ENCODE results near the gene TBX20. TPM values are rescaled to one million over a fixed set of nuclear protein-coding genes. Genes with fewer than 3 reads are reported as not detected.
"Not testable (repeated sequence)": the region's sequence is repeated elsewhere in the genome, so short reads cannot be mapped to it uniquely, and the experiment has no call there.

The TBX20 gene
- total and polyA plus RNA-seq, 12 donors: 3.5 to 186 (median 111) TPM

DNA sequence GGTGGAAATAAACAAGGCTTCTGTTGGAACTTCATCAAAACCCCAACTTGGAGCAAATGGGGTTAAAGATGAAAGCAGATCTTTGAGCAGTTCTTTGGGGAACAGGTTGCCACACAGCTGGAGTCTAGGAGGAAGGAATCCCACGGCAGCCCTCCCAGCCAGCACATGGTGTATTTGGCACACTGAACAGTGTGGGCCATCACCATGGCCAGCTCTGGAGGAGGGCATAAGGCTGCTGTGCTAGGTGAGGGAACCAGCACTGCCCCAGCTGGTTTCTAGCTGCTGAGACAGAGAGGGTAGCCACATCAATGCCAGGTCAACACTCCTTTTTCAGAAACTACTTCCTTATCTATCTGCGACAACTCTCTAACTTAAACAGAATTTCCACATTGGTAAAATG is 33.7 kb downstream of the TBX20 start:
- H3K4me3 ChIP-seq; H3K9me3 ChIP-seq; DNase-seq; H3K27ac ChIP-seq; H3K27me3 ChIP-seq; intact Hi-C loops (cut with DNase I): not testable (repeated sequence)
- Histone ChIP-seq H3K4me1 (peaks cover 0 to 50% (median 14%) of the 10 kb centered on the region in 9 donors), H3K36me3 (peaks cover 0 to 18% (median 0%) of the 10 kb centered on the region in 9 donors)
- peak in 6 of 8 donors; percentile 50 to 82 (median 72) for ATAC-seq
- WGBS, 2 donors: 31 to 49% methylated on average over 2 of the region's 2 CpGs

DNA sequence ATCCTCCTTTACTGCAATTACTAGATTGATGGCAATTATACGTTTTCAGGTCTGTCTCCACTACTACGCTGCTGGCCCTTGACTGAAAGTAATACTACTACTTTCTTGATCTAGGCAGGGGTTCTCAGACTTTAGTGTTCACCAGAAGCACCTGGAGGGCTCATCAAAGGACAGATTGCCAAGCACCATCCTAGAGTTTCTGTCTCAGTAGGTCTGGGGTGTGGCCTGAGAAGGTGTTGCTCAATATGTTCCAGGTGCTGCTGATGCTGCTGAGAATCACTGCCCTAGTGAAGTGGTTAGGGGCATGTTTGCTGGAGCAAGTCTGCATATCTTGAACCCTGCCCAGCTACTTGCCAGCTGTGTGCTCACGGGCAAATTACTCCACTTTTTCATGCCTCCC is 37.9 kb downstream of the TBX20 start:
- H3K4me1 ChIP-seq: peaks cover 0 to 34% (median 10%) of the 10 kb centered on the region in 9 donors
- DNase-seq; intact Hi-C loops (cut with DNase I); H3K4me3 ChIP-seq; H3K27me3 ChIP-seq; H3K9me3 ChIP-seq: not testable (repeated sequence)
- peak in 3 of 8 donors; percentile 25 to 40 (median 35) for ATAC-seq
- H3K27ac ChIP-seq: peak overlapping the region in 1 of 10 donors; percentile 10
- 61 to 67% methylated on average over 3 of the region's 3 CpGs for WGBS, 2 donors
- H3K36me3 ChIP-seq: peaks cover 0 to 25% (median 0%) of the 10 kb centered on the region in 9 donors

DNA sequence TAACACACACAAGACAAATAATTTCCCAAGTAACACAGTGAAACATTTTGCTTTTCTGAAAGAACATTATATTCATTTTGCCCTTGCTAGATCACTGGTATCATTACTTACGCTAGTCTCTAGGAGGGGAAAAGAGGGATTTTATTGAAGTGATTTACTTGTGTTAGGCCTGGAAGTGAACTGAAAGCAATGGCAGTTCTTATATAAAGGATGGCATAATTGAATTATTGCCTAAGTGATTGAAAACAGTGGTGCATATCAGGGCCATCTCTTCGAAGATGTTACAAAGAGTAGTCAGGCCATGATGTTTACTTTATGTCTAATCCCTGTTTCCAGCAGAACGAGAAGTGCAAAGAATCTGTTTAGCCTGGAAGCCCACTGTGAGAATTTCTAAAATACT is 38.8 kb downstream of the TBX20 start:
- H3K9me3 ChIP-seq; H3K4me3 ChIP-seq; H3K27ac ChIP-seq; DNase-seq; H3K27me3 ChIP-seq; intact Hi-C loops (cut with DNase I); ATAC-seq: not testable (repeated sequence)
- peaks cover 0 to 34% (median 10%) of the 10 kb centered on the region in 9 donors for H3K4me1 ChIP-seq
- WGBS, 2 donors: 75 to 77% methylated on average over 2 of the region's 3 CpGs
- H3K36me3 ChIP-seq: peaks cover 0 to 35% (median 0%) of the 10 kb centered on the region in 9 donors

DNA sequence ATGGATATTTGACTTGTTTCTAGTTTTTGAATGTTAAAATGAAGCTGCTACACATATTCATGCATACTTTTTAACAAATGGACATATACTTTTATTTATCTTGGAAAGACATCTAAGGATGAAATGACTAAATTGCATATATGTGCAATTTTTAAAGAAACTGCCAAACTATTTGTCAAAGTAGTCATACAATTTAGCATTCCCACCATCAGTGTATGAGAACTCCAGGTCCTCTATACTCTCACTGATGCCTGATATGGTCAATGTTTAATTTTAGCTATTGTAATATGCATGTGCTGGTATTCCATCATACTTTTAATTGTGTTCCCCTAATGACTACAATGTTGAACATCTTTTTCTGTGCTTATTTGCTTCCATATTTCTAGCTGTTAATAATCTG is 47.0 kb downstream of the TBX20 start:
- Histone ChIP-seq H3K36me3 (peaks cover 0 to 58% (median 0%) of the 10 kb centered on the region in 9 donors), H3K4me1 (peaks cover 0 to 39% (median 4%) of the 10 kb centered on the region in 9 donors)
- H3K27me3 ChIP-seq, H3K4me3 ChIP-seq, H3K9me3 ChIP-seq, DNase-seq, ATAC-seq, H3K27ac ChIP-seq: not testable (repeated sequence)
- intact Hi-C loops (cut with DNase I): loop anchor here in 1 of 10 donors (10.0 kb wide), 1 partner anchor 218 kb away; no protein-coding TSS in a partner anchor

DNA sequence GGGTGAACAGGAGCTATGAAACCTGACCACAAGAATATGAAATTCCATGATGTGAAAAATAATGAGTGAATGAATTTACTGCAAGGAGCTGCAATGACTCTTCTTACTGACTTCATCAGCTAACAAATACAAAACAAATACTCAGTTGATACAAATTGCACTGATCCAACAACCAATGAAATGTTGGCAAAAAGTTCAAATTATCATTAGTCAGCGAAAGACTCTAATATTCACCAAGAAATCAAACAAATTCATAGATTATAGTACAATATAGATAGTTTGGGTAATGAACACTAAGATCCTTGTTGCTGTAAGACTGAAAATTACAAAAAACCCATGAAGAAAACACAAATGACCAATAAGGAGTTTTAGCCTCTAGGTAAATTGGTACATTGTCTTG is 49.0 kb downstream of the TBX20 start:
- intact Hi-C loops (cut with DNase I): loop anchor here in 1 of 10 donors (10.0 kb wide), 1 partner anchor 220 kb away; no protein-coding TSS in a partner anchor
- H3K9me3 ChIP-seq, DNase-seq, H3K4me3 ChIP-seq, H3K27me3 ChIP-seq, ATAC-seq: not testable (repeated sequence)
- peaks cover 0 to 51% (median 4%) of the 10 kb centered on the region in 9 donors for H3K4me1 ChIP-seq
- 87 to 93% methylated on average over 1 of the region's 1 CpG for WGBS, 2 donors
- H3K36me3 ChIP-seq: peaks cover 0 to 37% (median 0%) of the 10 kb centered on the region in 9 donors
- peak overlapping the region in 3 of 10 donors; percentile 4 to 26 (median 8) for H3K27ac ChIP-seq

DNA sequence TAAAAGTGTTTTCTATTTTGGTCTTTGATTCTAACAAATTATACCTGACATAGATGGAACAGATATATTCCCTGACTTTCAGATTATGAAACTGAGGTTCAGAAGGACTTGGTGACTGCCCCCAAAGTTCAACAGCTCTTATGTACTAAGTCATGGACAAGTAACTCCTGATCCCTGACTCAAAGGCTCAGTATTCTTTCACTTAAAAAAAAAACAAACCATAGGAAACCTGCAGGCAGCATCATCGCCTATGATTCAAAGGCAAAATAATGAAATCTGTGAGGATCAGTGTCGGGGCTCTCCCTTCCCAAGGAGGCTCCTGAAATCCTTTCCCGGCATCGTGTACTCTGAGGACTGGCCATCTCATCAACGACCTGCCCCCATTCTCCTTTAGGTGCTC is 49.9 kb downstream of the TBX20 start:
- H3K9me3 ChIP-seq, DNase-seq, H3K4me3 ChIP-seq, H3K27me3 ChIP-seq: not testable (repeated sequence)
- ATAC-seq: peak in 1 of 8 donors; percentile 13
- H3K36me3 ChIP-seq: peaks cover 0 to 37% (median 0%) of the 10 kb centered on the region in 9 donors
- peak overlapping the region in 1 of 10 donors; percentile 44 for H3K27ac ChIP-seq
- peaks cover 0 to 54% (median 4%) of the 10 kb centered on the region in 9 donors for H3K4me1 ChIP-seq
- intact Hi-C loops (cut with DNase I): loop anchor here in 1 of 10 donors (10.0 kb wide), 1 partner anchor 221 kb away; no protein-coding TSS in a partner anchor
- 59 to 79% methylated on average over 3 to 5 of the region's 5 CpGs for WGBS, 2 donors

DNA sequence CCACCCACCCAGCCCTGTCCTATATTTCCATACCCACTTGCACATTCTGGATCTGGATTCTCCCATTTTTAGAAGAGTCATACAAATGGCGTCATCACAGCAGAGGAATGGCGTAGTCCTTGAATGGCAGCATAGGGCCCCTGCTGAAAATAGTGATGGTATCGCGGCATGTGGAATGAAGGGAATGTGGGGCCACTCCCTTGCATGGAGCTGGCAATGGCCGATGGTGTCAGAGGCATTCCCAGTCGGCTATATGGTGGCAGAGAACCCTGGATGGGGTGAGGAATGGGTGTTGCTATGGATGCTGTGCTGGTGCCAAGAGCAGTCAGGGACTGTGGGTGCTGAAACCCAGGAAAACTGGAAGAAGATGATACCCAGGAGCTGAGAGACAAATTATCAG is 51.5 kb downstream of the TBX20 start:
- DNase-seq, H3K27me3 ChIP-seq, H3K9me3 ChIP-seq, H3K4me3 ChIP-seq: not testable (repeated sequence)
- WGBS, 2 donors: 39 to 56% methylated on average over 6 of the region's 6 CpGs
- intact Hi-C loops (cut with DNase I): loop anchor here in 1 of 10 donors (10.0 kb wide), 1 partner anchor 222 kb away; no protein-coding TSS in a partner anchor
- Histone ChIP-seq H3K27ac (peak overlapping the region in 2 of 10 donors; percentile 31 to 58), H3K36me3 (peaks cover 0 to 27% (median 0%) of the 10 kb centered on the region in 9 donors), H3K4me1 (peaks cover 0 to 60% (median 4%) of the 10 kb centered on the region in 9 donors)
- peak in 6 of 8 donors; percentile 38 to 65 (median 47) for ATAC-seq

- ATAC-seq, H3K9me3 ChIP-seq, H3K27me3 ChIP-seq, H3K4me3 ChIP-seq, DNase-seq, H3K27ac ChIP-seq: not testable (repeated sequence)
- intact Hi-C loops (cut with DNase I): loop anchor here in 1 of 10 donors (10.0 kb wide), 1 partner anchor 225 kb away; no protein-coding TSS in a partner anchor
- Histone ChIP-seq H3K4me1 (peaks cover 0 to 54% (median 0%) of the 10 kb centered on the region in 9 donors), H3K36me3 (peaks cover 0 to 21% (median 0%) of the 10 kb centered on the region in 9 donors)
- 75 to 79% methylated on average over 2 of the region's 2 CpGs for WGBS, 2 donors
These were observed 53.7 kb downstream of the TBX20 start for GRCh38 chr7:35200170-35200569.

- not testable (repeated sequence) for H3K27ac ChIP-seq, DNase-seq, H3K9me3 ChIP-seq, H3K4me3 ChIP-seq, H3K27me3 ChIP-seq
- peaks cover 0 to 38% (median 0%) of the 10 kb centered on the region in 9 donors for H3K4me1 ChIP-seq
- peaks cover 0 to 12% (median 0%) of the 10 kb centered on the region in 9 donors for H3K36me3 ChIP-seq
- 48% methylated on average over 2 of the region's 2 CpGs for WGBS, 2 donors
- intact Hi-C loops (cut with DNase I): loop anchor here in 1 of 10 donors (10.0 kb wide), 1 partner anchor 326 kb away; no protein-coding TSS in a partner anchor
- peak in 3 of 8 donors; percentile 17 to 43 (median 28) for ATAC-seq
These were observed 55.3 kb downstream of the TBX20 start for GRCh38 chr7:35198370-35199140.

DNA sequence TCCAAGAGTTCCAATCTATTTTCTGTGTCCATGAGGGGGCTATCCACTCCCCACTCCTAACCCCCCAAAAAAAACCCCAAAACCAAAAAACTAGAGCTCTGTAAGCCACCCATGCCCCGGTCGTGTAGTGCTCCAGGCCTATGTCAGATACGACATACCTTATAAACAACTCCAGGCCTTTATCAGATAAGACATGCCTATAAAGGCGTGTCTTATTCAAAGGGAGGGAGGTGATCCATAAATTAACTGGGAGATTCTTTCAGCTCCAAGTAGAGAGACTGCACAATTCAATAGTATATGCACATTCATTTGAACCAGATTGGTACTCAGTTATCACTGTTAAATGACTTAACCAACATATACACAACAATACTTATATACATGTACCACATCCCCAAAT is 62.3 kb downstream of the TBX20 start:
- H3K4me1 ChIP-seq, H3K27me3 ChIP-seq, ATAC-seq, H3K36me3 ChIP-seq, H3K27ac ChIP-seq, H3K9me3 ChIP-seq, DNase-seq, H3K4me3 ChIP-seq: not testable (repeated sequence)
- intact Hi-C loops (cut with DNase I): loop anchor here in 1 of 10 donors (10.0 kb wide), 1 partner anchor 333 kb away; no protein-coding TSS in a partner anchor
- 77 to 79% methylated on average over 4 of the region's 4 CpGs for WGBS, 2 donors
